B cell (primary cell): ENCODE data around the gene CDKAL1. TPM values are rescaled to one million over a fixed set of nuclear protein-coding genes. Genes with fewer than 3 reads are reported as not detected.

ENCODE experiments used
- ATAC-seq: fragments of 200-7000 bp; cut with Tn5 transposase; one replicate; pipeline ENCODE4 v1.10.0; 2021; ENCODE audit warnings: low read depth, mild to moderate bottlenecking, moderate number of reproducible peaks, moderate library complexity
- CTCF ChIA-PET: fragments of 350-600 bp; sonication (Branson Sonifier 250); formaldehyde crosslinking; loops from one replicate; lab custom pipeline; 2021; ENCODE audit warnings: antibody characterized with exemption, inconsistent platforms; lab: Charles Lee
- POLR2A ChIA-PET: fragments of 350-600 bp; sonication (Branson Sonifier 250); formaldehyde crosslinking; loops from one replicate; lab custom pipeline; 2021; ENCODE audit warnings: antibody characterized with exemption; lab: Charles Lee
- DNase-seq: peaks from one replicate; pipeline ENCODE4 v3.0.0; 2013
- H2AFZ ChIP-seq: 2 replicates; pipeline ENCODE4 v1.6.1; 2012; ENCODE audit warnings: mild to moderate bottlenecking, low read depth, low read length; ENCODE audit not compliant: insufficient read depth, poor library complexity, severe bottlenecking
- H3K27ac ChIP-seq, 2 donors: 1 replicate in 1 of 2; 2 replicates in 1 of 2; pipeline ENCODE4 v1.5.1; 2012 to 2013; ENCODE audit warnings: low read length in 2 of 2, mild to moderate bottlenecking in 2 of 2, moderate library complexity in 1 of 2
- H3K27me3 ChIP-seq, 4 experiments: fragments of 200-600 bp in 1 of 4; sonication (generic) in 1 of 4; replicated peaks in 1 of 4; 1 replicate in 2 of 4; 2 replicates in 2 of 4; pipeline versions ENCODE4 v1.6.1 to v1.7.0; 2013 to 2016; ENCODE audit warnings: low read length in 3 of 4, mild to moderate bottlenecking in 2 of 4, mixed read lengths in 1 of 4, moderate library complexity in 1 of 4; ENCODE audit not compliant: insufficient read depth in 4 of 4, control insufficient read depth in 3 of 4; ENCODE audit errors: control extremely low read depth in 1 of 4
- H3K36me3 ChIP-seq, 2 experiments: replicated peaks in 1 of 2; 1 replicate in 1 of 2; 2 replicates in 1 of 2; pipeline versions ENCODE4 v1.6.1 to v1.7.1; 2013; ENCODE audit warnings: low read length in 1 of 2; ENCODE audit not compliant: insufficient read depth in 2 of 2, control insufficient read depth in 1 of 2; ENCODE audit errors: control extremely low read depth in 1 of 2, extremely low read depth in 1 of 2
- H3K4me1 ChIP-seq, 2 donors: fragments of 200-600 bp in 1 of 2; sonication (generic) in 1 of 2; 1 replicate in 1 of 2; 2 replicates in 1 of 2; pipeline versions ENCODE4 v1.5.1 to v1.6.1; 2013 to 2017; ENCODE audit warnings: low read length in 2 of 2; ENCODE audit not compliant: control insufficient read depth in 2 of 2, insufficient read depth in 2 of 2
- H3K4me2 ChIP-seq: replicated peaks from 2 replicates; pipeline ENCODE3; 2012; ENCODE audit warnings: mild to moderate bottlenecking, low read depth, low read length; ENCODE audit not compliant: poor library complexity, severe bottlenecking
- H3K4me3 ChIP-seq, 5 experiments: fragments of 200-600 bp in 1 of 5; sonication (generic) in 1 of 5; 1 replicate in 3 of 5; 2 replicates in 2 of 5; pipeline versions ENCODE4 v1.5.1 to v1.7.0; 2011 to 2016; ENCODE audit warnings: low read length in 4 of 5, mild to moderate bottlenecking in 4 of 5, low read depth in 2 of 5, control low read depth in 1 of 5, moderate library complexity in 1 of 5; ENCODE audit not compliant: insufficient read depth in 1 of 5; ENCODE audit errors: control extremely low read depth in 1 of 5, extremely low read depth in 1 of 5
- H3K79me2 ChIP-seq: fragments of 200-600 bp; sonication (generic); one replicate; pipeline ENCODE4 v1.6.0; 2016; ENCODE audit warnings: low read length; ENCODE audit not compliant: control insufficient read depth, insufficient read depth
- H3K9ac ChIP-seq: fragments of 200-600 bp; sonication (generic); 2 replicates; pipeline ENCODE4 v1.6.1; 2017; ENCODE audit warnings: mild to moderate bottlenecking, low read length, moderate library complexity
- H3K9me3 ChIP-seq, 3 donors: one replicate each; pipeline versions ENCODE4 v1.6.1 to v1.7.1; 2013; ENCODE audit warnings: low read length in 2 of 3; ENCODE audit not compliant: control insufficient read depth in 2 of 3, insufficient read depth in 1 of 3; ENCODE audit errors: control extremely low read depth in 1 of 3
- H4K20me1 ChIP-seq: 2 replicates; pipeline ENCODE4 v1.6.0; 2012; ENCODE audit warnings: mild to moderate bottlenecking, low read length; ENCODE audit not compliant: insufficient read depth, control insufficient read depth, poor library complexity, severe bottlenecking
- H3K27ac Mint-ChIP-seq: one replicate; pipeline ENCODE4 v1.8.0; 2021; ENCODE audit warnings: mixed read lengths
- H3K27me3 Mint-ChIP-seq: one replicate; pipeline ENCODE4 v1.8.0; 2021; ENCODE audit warnings: mixed read lengths
- H3K4me1 Mint-ChIP-seq: one replicate; pipeline ENCODE4 v1.8.0; 2021; ENCODE audit warnings: mixed read lengths
- H3K4me3 Mint-ChIP-seq: one replicate; pipeline ENCODE4 v1.8.0; 2021; ENCODE audit warnings: mixed read lengths
- H3K9me3 Mint-ChIP-seq: one replicate; pipeline ENCODE4 v1.8.0; 2022; ENCODE audit warnings: mixed read lengths; ENCODE audit not compliant: insufficient read depth
- CTCF ChIP-seq: fragments of 200-600 bp; IDR thresholded peaks from one replicate; pipeline ENCODE4 v1.8.0; 2022; ENCODE audit warnings: antibody characterized with exemption, mild to moderate bottlenecking
- EZH2 ChIP-seq: IDR thresholded peaks from 2 replicates; pipeline ENCODE4 v1.6.1; 2012; ENCODE audit warnings: borderline replicate concordance, low read depth, mild to moderate bottlenecking, moderate library complexity, low read length; ENCODE audit not compliant: insufficient read depth, poor library complexity, severe bottlenecking
- WGBS: methylation state at CpG from one replicate; pipeline ENCODE4 v1.1.5; 2013; ENCODE audit warnings: missing lambda C conversion rate; ENCODE audit not compliant: insufficient coverage; 5-methylcytosine and 5-hydroxymethylcytosine counted together
- intact Hi-C: fragments of 100-400 bp; cut with micrococcal nuclease; formaldehyde crosslinking; loops from one replicate; pipeline ENCODE4 v1.10.0; 2022
- polyA plus RNA-seq: library from polyadenylated mRNA; depleted of rRNA; stranded (reverse); fragments of >200 nt; gene quantifications from 2 replicates; pipeline ENCODE4 v1.2.3, GENCODE V29; 2012
- total RNA-seq, 2 donors: library from RNA; stranded (reverse); fragments of 120-200 nt in 1 of 2; gene quantifications; 1 replicate in 1 of 2; 2 replicates in 1 of 2; pipeline versions ENCODE4 v1.2.3 to v1.2.4, GENCODE V29; 2013 to 2022

CDKAL1 gene
- total and polyA plus RNA-seq, 2 donors (not counting 1 experiment from before 2014, with no cell fraction given): 6.1 to 33.3 TPM

DNA sequence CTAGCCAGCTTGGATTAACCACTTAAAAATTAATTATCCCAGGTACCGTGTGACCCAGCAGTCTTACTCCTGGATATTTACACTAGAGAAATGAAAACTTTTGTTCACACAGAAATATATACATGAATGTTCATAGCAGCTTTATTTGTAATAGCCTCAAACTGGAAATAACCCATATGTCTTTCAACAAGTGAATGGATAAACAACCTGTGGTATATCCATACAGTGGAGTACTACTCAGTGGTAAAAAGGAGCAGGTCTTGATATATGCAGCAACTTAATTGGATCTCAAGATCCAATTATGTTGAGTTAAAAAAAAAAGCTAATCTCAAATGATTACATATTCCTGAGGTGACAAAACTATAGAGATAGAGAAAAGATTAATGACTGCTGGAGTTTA, 381.4 kb downstream of the CDKAL1 start:
- no peak overlapping the region for H3K4me3 Mint-ChIP-seq
- H3K27me3 ChIP-seq: no peaks in the 10 kb centered on the region
- H3K9me3 Mint-ChIP-seq: peaks cover 4% of the 10 kb centered on the region
- TF ChIP-seq CTCF (no peak), EZH2 (no peak)
- no peaks in the 10 kb centered on the region for H3K4me1 Mint-ChIP-seq
- intact Hi-C loops: no loop called here
- H3K4me2 ChIP-seq: no peak overlapping the region
- no peaks in the 10 kb centered on the region for H3K4me1 ChIP-seq
- no peak overlapping the region for H2AFZ ChIP-seq
- ATAC-seq (no peak), DNase-seq (no peak)
- H3K9me3 ChIP-seq: peaks cover 0 to 15% (median 9%) of the 10 kb centered on the region in 3 donors
- ChIA-PET POLR2A (no interaction called here), CTCF (no interaction called here)
- H3K9ac ChIP-seq: no peak overlapping the region
- no CpG with 5 or more reads among the region's 1 CpG for WGBS
- H3K27ac ChIP-seq: no peak overlapping the region
- H3K36me3 ChIP-seq: no peaks in the 10 kb centered on the region
- no peak overlapping the region for H3K27ac Mint-ChIP-seq
- no peaks in the 10 kb centered on the region for H3K79me2 ChIP-seq
- H3K4me3 ChIP-seq: no peak overlapping the region
- no peaks in the 10 kb centered on the region for H3K27me3 Mint-ChIP-seq
- no peaks in the 10 kb centered on the region for H4K20me1 ChIP-seq

DNA sequence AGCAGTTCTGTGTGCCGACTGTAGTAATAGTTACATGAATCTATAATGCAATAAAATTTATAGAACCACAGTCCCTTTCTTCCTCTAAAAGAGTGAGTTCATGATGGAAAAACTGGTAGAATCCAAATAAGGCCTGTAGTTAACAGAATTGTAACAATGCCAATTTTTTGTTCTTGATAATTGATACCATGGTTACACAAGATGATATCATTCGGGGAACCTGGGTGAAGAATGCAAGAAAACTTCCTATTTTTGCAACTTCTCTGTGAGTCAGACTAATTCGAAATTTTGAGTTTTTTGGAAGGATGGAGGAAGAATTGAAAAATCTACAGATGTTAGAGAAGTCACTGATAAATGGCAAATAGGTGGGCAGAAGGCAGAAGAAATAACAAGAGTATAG, 381.8 kb downstream of the CDKAL1 start:
- H3K4me2 ChIP-seq: no peak overlapping the region
- intact Hi-C loops: no loop called here
- ATAC-seq: no peak
- 100% methylated on average over 2 of the region's 3 CpGs for WGBS
- no peaks in the 10 kb centered on the region for H3K36me3 ChIP-seq
- TF ChIP-seq EZH2: no peak
- no peak for TF ChIP-seq CTCF
- H3K9ac ChIP-seq: no peak overlapping the region
- H3K4me3 ChIP-seq: no peak overlapping the region
- Mint-ChIP-seq H3K27ac (no peak overlapping the region), H3K4me3 (no peak overlapping the region), H3K27me3 (no peaks in the 10 kb centered on the region), H3K9me3 (peaks cover 4% of the 10 kb centered on the region), H3K4me1 (no peaks in the 10 kb centered on the region)
- H4K20me1 ChIP-seq: no peaks in the 10 kb centered on the region
- H3K9me3 ChIP-seq: peaks cover 0 to 15% (median 9%) of the 10 kb centered on the region in 3 donors
- no peaks in the 10 kb centered on the region for H3K4me1 ChIP-seq
- no peaks in the 10 kb centered on the region for H3K79me2 ChIP-seq
- no peaks in the 10 kb centered on the region for H3K27me3 ChIP-seq
- POLR2A ChIA-PET: no interaction called here
- no peak for DNase-seq
- no peak overlapping the region for H3K27ac ChIP-seq
- CTCF ChIA-PET: no interaction called here
- H2AFZ ChIP-seq: no peak overlapping the region
